DOHH2 (cell line): ENCODE data around the gene AFAP1L1.

Source experiments
- H3F3A ChIP-seq: fragments of 200-600 bp; sonication (generic), shearing (Covaris generic); 2 replicates; pipeline ENCODE4 v1.6.0; 2016; ENCODE audit warnings: antibody characterized with exemption, mild to moderate bottlenecking; ENCODE audit not compliant: control insufficient read depth, insufficient read depth
- H3K27ac ChIP-seq: fragments of 200-600 bp; sonication (generic); 2 replicates; pipeline ENCODE4 v1.5.1; 2014; ENCODE audit warnings: low read depth, mild to moderate bottlenecking, low read length, moderate library complexity
- H3K27me3 ChIP-seq: fragments of 200-600 bp; sonication (generic); 2 replicates; pipeline ENCODE4 v1.6.1; 2014; ENCODE audit warnings: mild to moderate bottlenecking, low read length, mixed read lengths; ENCODE audit not compliant: control insufficient read depth
- H3K36me3 ChIP-seq: fragments of 200-600 bp; sonication (generic); 2 replicates; pipeline ENCODE4 v1.6.1; 2014; ENCODE audit warnings: mild to moderate bottlenecking, low read length, moderate library complexity, mixed read lengths; ENCODE audit not compliant: control insufficient read depth
- H3K4me1 ChIP-seq: fragments of 200-600 bp; sonication (generic); 2 replicates; pipeline ENCODE4 v1.6.1; 2014; ENCODE audit warnings: mild to moderate bottlenecking, low read length, mixed read lengths; ENCODE audit not compliant: control insufficient read depth
- H3K4me2 ChIP-seq: fragments of 200-600 bp; sonication (generic); 2 replicates; pipeline ENCODE4 v1.6.0; 2014; ENCODE audit warnings: mild to moderate bottlenecking, low read length, moderate library complexity
- H3K4me3 ChIP-seq: fragments of 200-600 bp; sonication (generic); 2 replicates; pipeline ENCODE4 v1.5.1; 2014; ENCODE audit warnings: mild to moderate bottlenecking, low read length, mixed read lengths
- H3K79me2 ChIP-seq: fragments of 200-600 bp; sonication (generic); 2 replicates; pipeline ENCODE4 v1.6.1; 2014; ENCODE audit warnings: mild to moderate bottlenecking, low read length, mixed read lengths; ENCODE audit not compliant: control insufficient read depth
- H3K9me2 ChIP-seq: fragments of 200-600 bp; sonication (generic); replicated peaks from 2 replicates; pipeline ENCODE4 v1.6.1; 2014; ENCODE audit warnings: mild to moderate bottlenecking, low read length, mixed read lengths; ENCODE audit not compliant: control insufficient read depth
- H3K9me3 ChIP-seq: fragments of 200-600 bp; sonication (generic); 2 replicates; pipeline ENCODE4 v1.6.1; 2014; ENCODE audit warnings: antibody characterized with exemption, low read length, mixed read lengths; ENCODE audit not compliant: control insufficient read depth, insufficient read depth
- H4K20me1 ChIP-seq: fragments of 200-600 bp; sonication (generic); 2 replicates; pipeline ENCODE4 v1.6.0; 2014; ENCODE audit warnings: low read depth, mild to moderate bottlenecking, antibody characterized with exemption, low read length, moderate library complexity; ENCODE audit not compliant: control insufficient read depth, insufficient read depth
- EZH2phosphoT487 ChIP-seq: fragments of 200-600 bp; sonication (generic); IDR thresholded peaks from 2 replicates; pipeline ENCODE4 v1.6.1; 2017; ENCODE audit warnings: borderline replicate concordance, mild to moderate bottlenecking, antibody characterized with exemption, low read length, moderate library complexity, mixed read lengths
- TF ChIP-seq, protein P1 (sequence below): fragments of 200-600 bp; sonication (generic); IDR thresholded peaks from one replicate; pipeline ENCODE4 v1.5.1; 2014; ENCODE audit warnings: antibody characterized with exemption, mild to moderate bottlenecking, low read depth, low read length; ENCODE audit not compliant: poor library complexity, severe bottlenecking

AFAP1L1 gene

GRCh38 chr5:149360272-149360671, 88.6 kb downstream of the AFAP1L1 start:
- H3K4me3 ChIP-seq: no peak overlapping the region
- TF ChIP-seq, protein P1, sequence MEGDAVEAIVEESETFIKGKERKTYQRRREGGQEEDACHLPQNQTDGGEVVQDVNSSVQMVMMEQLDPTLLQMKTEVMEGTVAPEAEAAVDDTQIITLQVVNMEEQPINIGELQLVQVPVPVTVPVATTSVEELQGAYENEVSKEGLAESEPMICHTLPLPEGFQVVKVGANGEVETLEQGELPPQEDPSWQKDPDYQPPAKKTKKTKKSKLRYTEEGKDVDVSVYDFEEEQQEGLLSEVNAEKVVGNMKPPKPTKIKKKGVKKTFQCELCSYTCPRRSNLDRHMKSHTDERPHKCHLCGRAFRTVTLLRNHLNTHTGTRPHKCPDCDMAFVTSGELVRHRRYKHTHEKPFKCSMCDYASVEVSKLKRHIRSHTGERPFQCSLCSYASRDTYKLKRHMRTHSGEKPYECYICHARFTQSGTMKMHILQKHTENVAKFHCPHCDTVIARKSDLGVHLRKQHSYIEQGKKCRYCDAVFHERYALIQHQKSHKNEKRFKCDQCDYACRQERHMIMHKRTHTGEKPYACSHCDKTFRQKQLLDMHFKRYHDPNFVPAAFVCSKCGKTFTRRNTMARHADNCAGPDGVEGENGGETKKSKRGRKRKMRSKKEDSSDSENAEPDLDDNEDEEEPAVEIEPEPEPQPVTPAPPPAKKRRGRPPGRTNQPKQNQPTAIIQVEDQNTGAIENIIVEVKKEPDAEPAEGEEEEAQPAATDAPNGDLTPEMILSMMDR: no peak
- no peak for TF ChIP-seq EZH2phosphoT487

DNA sequence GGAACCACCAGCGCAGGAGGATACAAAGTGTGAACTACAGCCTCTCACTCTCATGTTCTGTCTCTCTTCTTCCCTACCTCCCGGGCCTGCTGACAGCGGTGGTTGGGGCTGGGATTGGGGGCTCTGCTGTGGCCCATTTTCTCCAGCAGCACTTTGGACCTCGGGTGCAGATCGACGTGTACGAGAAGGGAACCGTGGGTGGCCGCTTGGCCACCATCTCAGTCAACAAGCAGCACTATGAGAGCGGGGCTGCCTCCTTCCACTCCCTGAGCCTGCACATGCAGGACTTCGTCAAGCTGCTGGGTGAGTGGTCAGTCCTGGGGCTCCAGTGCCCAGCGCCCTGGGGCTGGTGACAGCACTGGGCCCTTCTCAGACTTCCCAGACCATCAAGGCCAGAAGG, 90.9 kb downstream of the AFAP1L1 start:
- Histone ChIP-seq H3K4me3 (no peak overlapping the region), H3F3A (no peaks in the 10 kb centered on the region; the same call in 1 of the 2 replicates)
- TF ChIP-seq, protein P1: no peak
- TF ChIP-seq EZH2phosphoT487: no peak

More at GRCh38 chr5:149360272-149360671, 88.6 kb downstream of the AFAP1L1 start:
- Histone ChIP-seq H3K36me3 (peaks cover 53% of the 10 kb centered on the region), H4K20me1 (no peaks in the 10 kb centered on the region; the same call in 1 of the 2 replicates), H3K9me3 (no peaks in the 10 kb centered on the region), H3K27me3 (no peaks in the 10 kb centered on the region), H3K4me1 (peaks cover 40% of the 10 kb centered on the region), H3K79me2 (peaks cover 43% of the 10 kb centered on the region), H3K4me2 (no peak overlapping the region), H3K9me2 (no peaks in the 10 kb centered on the region), H3K27ac (no peak overlapping the region), H3F3A (peaks cover 10% of the 10 kb centered on the region)

GRCh38 chr5:149363358-149363757, 91.7 kb downstream of the AFAP1L1 start:
- TF ChIP-seq, protein P1: no peak
- no peak for TF ChIP-seq EZH2phosphoT487

More for the DNA sequence above, 90.9 kb downstream of the AFAP1L1 start:
- H3K27ac ChIP-seq: no peak overlapping the region
- H3K4me2 ChIP-seq: no peak overlapping the region
- H3K27me3 ChIP-seq: no peaks in the 10 kb centered on the region
- H3K9me3 ChIP-seq: no peaks in the 10 kb centered on the region
- H3K36me3 ChIP-seq: peaks cover 48% of the 10 kb centered on the region
- H3K79me2 ChIP-seq: peaks cover 26% of the 10 kb centered on the region
- H3K4me1 ChIP-seq: peaks cover 18% of the 10 kb centered on the region
- no peaks in the 10 kb centered on the region; the same call in 1 of the 2 replicates for H4K20me1 ChIP-seq
- no peaks in the 10 kb centered on the region for H3K9me2 ChIP-seq

More at GRCh38 chr5:149363358-149363757, 91.7 kb downstream of the AFAP1L1 start:
- Histone ChIP-seq H3K79me2 (peaks cover 20% of the 10 kb centered on the region), H3F3A (no peaks in the 10 kb centered on the region; the same call in 1 of the 2 replicates), H3K4me3 (no peak overlapping the region), H3K27me3 (no peaks in the 10 kb centered on the region), H3K4me2 (no peak overlapping the region), H3K27ac (no peak overlapping the region), H3K9me3 (no peaks in the 10 kb centered on the region), H3K4me1 (peaks cover 18% of the 10 kb centered on the region), H3K9me2 (no peaks in the 10 kb centered on the region), H4K20me1 (no peaks in the 10 kb centered on the region; the same call in 1 of the 2 replicates), H3K36me3 (peaks cover 51% of the 10 kb centered on the region)
